Endodermal cell (in vitro differentiated cells): ENCODE results near the gene BCKDHB. TPM values are rescaled to one million over a fixed set of nuclear protein-coding genes. Genes with fewer than 3 reads are reported as not detected.

Experiments
- DNase-seq: peaks from one replicate; pipeline ENCODE4 v3.0.0-alpha.2; 2017
- H3K27ac ChIP-seq: 2 replicates; pipeline ENCODE4 v1.5.1; 2013; ENCODE audit warnings: mild to moderate bottlenecking, low read depth, low read length, moderate library complexity
- H3K27me3 ChIP-seq: 2 replicates; pipeline ENCODE4 v1.6.1; 2013; ENCODE audit warnings: mild to moderate bottlenecking, low read length, moderate library complexity; ENCODE audit not compliant: insufficient read depth, control insufficient read depth, poor library complexity, severe bottlenecking
- H3K36me3 ChIP-seq: 2 replicates; pipeline ENCODE4 v1.7.0; 2013; ENCODE audit warnings: mild to moderate bottlenecking, low read length, moderate library complexity; ENCODE audit not compliant: control insufficient read depth, insufficient read depth
- H3K4me1 ChIP-seq: one replicate; pipeline ENCODE4 v1.7.0; 2013; ENCODE audit warnings: low read length; ENCODE audit not compliant: control insufficient read depth, insufficient read depth
- H3K4me3 ChIP-seq: 2 replicates; pipeline ENCODE4 v1.5.1; 2013; ENCODE audit warnings: mild to moderate bottlenecking, low read length, moderate library complexity
- H3K9ac ChIP-seq: 2 replicates; pipeline ENCODE4 v1.6.1; 2013; ENCODE audit warnings: mild to moderate bottlenecking, low read length, moderate library complexity; ENCODE audit not compliant: poor library complexity, severe bottlenecking; ENCODE audit errors: extremely low read depth
- H3K9me3 ChIP-seq: 2 replicates; pipeline ENCODE4 v1.6.1; 2013; ENCODE audit warnings: mild to moderate bottlenecking, low read length, moderate library complexity; ENCODE audit not compliant: control insufficient read depth
- H3K27ac Mint-ChIP-seq: 2 replicates; pipeline ENCODE4 v1.8.0; 2020; ENCODE audit warnings: mixed read lengths
- H3K27me3 Mint-ChIP-seq: 2 replicates; pipeline ENCODE4 v1.8.0; 2021; ENCODE audit warnings: mild to moderate bottlenecking, mixed read lengths; ENCODE audit not compliant: insufficient read depth
- H3K36me3 Mint-ChIP-seq: 2 replicates; pipeline ENCODE4 v1.8.0; 2020; ENCODE audit warnings: low read depth, mixed read lengths
- H3K4me1 Mint-ChIP-seq: 2 replicates; pipeline ENCODE4 v1.8.0; 2020; ENCODE audit warnings: mixed read lengths
- H3K4me3 Mint-ChIP-seq: 2 replicates; pipeline ENCODE4 v1.8.0; 2020; ENCODE audit warnings: mild to moderate bottlenecking, moderate library complexity, mixed read lengths
- H3K9me3 Mint-ChIP-seq: 2 replicates; pipeline ENCODE4 v1.8.0; 2020; ENCODE audit warnings: mild to moderate bottlenecking, mixed read lengths
- CTCF ChIP-seq: fragments of 200-600 bp; sonication (generic); conservative IDR thresholded peaks from 2 replicates; pipeline ENCODE4 v1.5.0; 2021; ENCODE audit warnings: antibody characterized with exemption, mild to moderate bottlenecking
- WGBS, 2 experiments: methylation state at CpG; one replicate each; pipeline versions ENCODE4 v1.1.5 to v1.1.7; 2013; ENCODE audit warnings: missing lambda C conversion rate in 2 of 2, mixed read lengths in 1 of 2; ENCODE audit not compliant: insufficient coverage in 1 of 2, insufficient read length in 1 of 2; 5-methylcytosine and 5-hydroxymethylcytosine counted together
- total RNA-seq, 2 donors: library from RNA; stranded (reverse); fragmentation: NEBNext Ultra II Directional in 1 of 2; extraction: Animal tissue kit (Norgen Biotek cat#: 25700) in 1 of 2; gene quantifications; 2 replicates in 1 of 2; 3 replicates in 1 of 2; pipeline ENCODE4 v1.2.1, GENCODE V29; 2021

BCKDHB gene
- total RNA-seq, 2 donors from 2014 or later = 35.1 to 36.4 TPM

GRCh38 chr6:80214436-80215022, 108.1 kb downstream of the BCKDHB start:
- Histone ChIP-seq H3K36me3 (peaks cover 2% of the 10 kb centered on the region), H3K9me3 (no peaks in the 10 kb centered on the region), H3K9ac (no peak overlapping the region), H3K27me3 (no peaks in the 10 kb centered on the region), H3K27ac (no peak overlapping the region), H3K4me1 (peaks cover 2% of the 10 kb centered on the region), H3K4me3 (no peak overlapping the region)
- peaks cover 3% of the 10 kb centered on the region for H3K9me3 Mint-ChIP-seq
- WGBS, 2 experiments = 0 to 46% methylated on average over 1 to 3 of the region's 4 CpGs
- no peaks in the 10 kb centered on the region for H3K27me3 Mint-ChIP-seq
- peaks cover 14% of the 10 kb centered on the region for H3K36me3 Mint-ChIP-seq
- peak; percentile 88 for TF ChIP-seq CTCF
- H3K4me3 Mint-ChIP-seq = no peak overlapping the region
- no peak overlapping the region for H3K27ac Mint-ChIP-seq
- H3K4me1 Mint-ChIP-seq = peaks cover 20% of the 10 kb centered on the region
- no peak for DNase-seq

GRCh38 chr6:80215063-80215462, 108.6 kb downstream of the BCKDHB start:
- Histone ChIP-seq H3K36me3 (peaks cover 6% of the 10 kb centered on the region), H3K4me1 (peaks cover 2% of the 10 kb centered on the region), H3K27ac (no peak overlapping the region), H3K9ac (no peak overlapping the region), H3K9me3 (no peaks in the 10 kb centered on the region), H3K27me3 (no peaks in the 10 kb centered on the region), H3K4me3 (no peak overlapping the region)
- no peak overlapping the region for H3K27ac Mint-ChIP-seq
- H3K36me3 Mint-ChIP-seq = peaks cover 18% of the 10 kb centered on the region
- H3K27me3 Mint-ChIP-seq = no peaks in the 10 kb centered on the region
- H3K9me3 Mint-ChIP-seq = peaks cover 3% of the 10 kb centered on the region
- DNase-seq = no peak
- WGBS, 2 experiments = 37 to 78% methylated on average over 1 of the region's 1 CpG
- TF ChIP-seq CTCF = no peak
- peaks cover 20% of the 10 kb centered on the region for H3K4me1 Mint-ChIP-seq
- H3K4me3 Mint-ChIP-seq = no peak overlapping the region

- no peak for TF ChIP-seq CTCF
- Histone ChIP-seq H3K27me3 (no peaks in the 10 kb centered on the region), H3K9ac (no peak overlapping the region), H3K9me3 (no peaks in the 10 kb centered on the region), H3K27ac (no peak overlapping the region), H3K4me1 (peaks cover 2% of the 10 kb centered on the region), H3K4me3 (no peak overlapping the region), H3K36me3 (peaks cover 6% of the 10 kb centered on the region)
- DNase-seq = no peak
- Mint-ChIP-seq H3K4me1 (peaks cover 19% of the 10 kb centered on the region), H3K27ac (no peak overlapping the region), H3K4me3 (no peak overlapping the region), H3K9me3 (no peaks in the 10 kb centered on the region), H3K27me3 (no peaks in the 10 kb centered on the region), H3K36me3 (peaks cover 16% of the 10 kb centered on the region)
- WGBS, 2 experiments = 93 to 100% methylated on average over 5 to 6 of the region's 6 CpGs
Observed at GRCh38 chr6:80217794-80218193, 111.3 kb downstream of the BCKDHB start.
